ENCODE data around the gene COX6B1.
A peak's percentile ranks its signal among the peaks of the same experiment; 100 is the strongest.
"Not testable (repeated sequence)": the region's sequence is repeated elsewhere in the genome, so short reads cannot be mapped to it uniquely, and the experiment has no call there.

The COX6B1 gene, protein sequence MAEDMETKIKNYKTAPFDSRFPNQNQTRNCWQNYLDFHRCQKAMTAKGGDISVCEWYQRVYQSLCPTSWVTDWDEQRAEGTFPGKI

DNA sequence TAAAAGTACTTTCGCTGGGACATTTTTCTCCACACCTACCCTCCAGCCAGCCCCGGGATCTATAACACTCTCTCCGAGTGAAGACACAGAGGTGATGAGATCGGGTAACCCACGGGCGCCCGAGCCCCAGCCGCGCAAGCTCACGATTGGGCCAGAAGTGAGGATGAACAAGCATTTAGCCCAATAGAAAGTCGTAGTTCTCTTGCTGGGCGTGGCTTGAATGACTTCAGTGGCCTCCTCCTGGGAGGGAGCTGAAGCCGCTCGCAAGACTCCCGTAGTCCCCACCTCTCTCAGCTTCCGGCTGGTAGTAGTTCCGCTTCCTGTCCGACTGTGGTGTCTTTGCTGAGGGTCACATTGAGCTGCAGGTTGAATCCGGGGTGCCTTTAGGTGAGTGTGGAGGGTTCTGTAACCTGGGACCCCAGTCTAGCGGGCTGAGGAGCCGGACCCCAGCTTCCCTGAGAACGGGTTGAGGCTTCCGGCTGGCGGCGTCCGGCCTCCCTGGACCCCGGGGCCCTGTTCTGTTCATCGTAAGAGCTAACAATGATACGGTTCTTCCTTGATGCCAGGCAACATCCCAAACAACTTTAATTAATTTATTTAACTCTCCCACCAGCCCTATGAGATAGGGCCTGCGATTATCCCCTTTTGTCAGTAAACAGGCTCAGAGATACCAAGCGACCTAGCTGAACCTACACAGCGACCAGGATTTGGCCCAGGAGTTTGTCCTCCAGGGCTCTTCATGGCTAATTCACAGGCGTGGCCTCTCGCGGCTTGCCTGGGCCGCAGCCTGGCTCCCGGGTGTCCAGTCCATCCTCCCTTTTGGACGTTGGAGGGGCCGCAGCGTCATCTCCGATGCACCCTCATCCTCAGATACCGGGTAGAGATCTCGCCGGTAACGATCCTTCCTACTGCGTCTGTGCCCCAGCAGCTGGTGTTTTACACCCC, at the start of gene COX6B1:
COX6B1 (plus strand) TSS at position 307 of the 945 bp plus-strand sequence. CDS start 2,921 bp downstream, outside the sequence.
- TF ChIP-seq, protein P1, sequence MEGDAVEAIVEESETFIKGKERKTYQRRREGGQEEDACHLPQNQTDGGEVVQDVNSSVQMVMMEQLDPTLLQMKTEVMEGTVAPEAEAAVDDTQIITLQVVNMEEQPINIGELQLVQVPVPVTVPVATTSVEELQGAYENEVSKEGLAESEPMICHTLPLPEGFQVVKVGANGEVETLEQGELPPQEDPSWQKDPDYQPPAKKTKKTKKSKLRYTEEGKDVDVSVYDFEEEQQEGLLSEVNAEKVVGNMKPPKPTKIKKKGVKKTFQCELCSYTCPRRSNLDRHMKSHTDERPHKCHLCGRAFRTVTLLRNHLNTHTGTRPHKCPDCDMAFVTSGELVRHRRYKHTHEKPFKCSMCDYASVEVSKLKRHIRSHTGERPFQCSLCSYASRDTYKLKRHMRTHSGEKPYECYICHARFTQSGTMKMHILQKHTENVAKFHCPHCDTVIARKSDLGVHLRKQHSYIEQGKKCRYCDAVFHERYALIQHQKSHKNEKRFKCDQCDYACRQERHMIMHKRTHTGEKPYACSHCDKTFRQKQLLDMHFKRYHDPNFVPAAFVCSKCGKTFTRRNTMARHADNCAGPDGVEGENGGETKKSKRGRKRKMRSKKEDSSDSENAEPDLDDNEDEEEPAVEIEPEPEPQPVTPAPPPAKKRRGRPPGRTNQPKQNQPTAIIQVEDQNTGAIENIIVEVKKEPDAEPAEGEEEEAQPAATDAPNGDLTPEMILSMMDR (conservative IDR thresholded peaks at IDR 0.05; ENCODE audit: low read depth, low read length) = no peak
- peak; percentile 98 for DNase-seq (ENCODE audit: low read depth)
- H3K4me3 ChIP-seq (ENCODE audit: low read depth, low read length) = peak within 1 kb of the TSS; percentile 94

DNA sequence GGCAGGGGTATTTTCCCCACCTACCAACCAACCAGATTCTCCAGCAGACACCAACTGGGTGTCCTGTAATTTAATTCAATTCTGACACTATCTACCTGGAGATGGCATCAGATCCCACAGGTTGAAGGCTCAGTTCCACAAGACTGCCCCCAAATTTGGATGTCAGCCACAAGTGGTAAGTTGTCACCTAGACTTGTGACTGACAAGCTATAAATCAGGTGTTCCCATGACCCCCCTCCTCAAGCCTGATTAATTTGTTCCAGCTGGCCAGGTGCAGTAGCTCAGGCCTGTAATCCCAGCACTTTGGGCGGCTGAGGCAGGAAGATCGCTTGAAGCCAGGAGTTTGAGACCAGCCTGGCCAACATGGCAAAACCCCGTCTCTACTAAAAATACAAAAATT, 46.2 kb upstream of the COX6B1 start:
- no peak for DNase-seq (ENCODE audit: low read depth)
- TF ChIP-seq, protein P1 (conservative IDR thresholded peaks at IDR 0.05; ENCODE audit: low read depth, low read length) = no peak
- no peak overlapping the region for H3K4me3 ChIP-seq (ENCODE audit: low read depth, low read length)

DNA sequence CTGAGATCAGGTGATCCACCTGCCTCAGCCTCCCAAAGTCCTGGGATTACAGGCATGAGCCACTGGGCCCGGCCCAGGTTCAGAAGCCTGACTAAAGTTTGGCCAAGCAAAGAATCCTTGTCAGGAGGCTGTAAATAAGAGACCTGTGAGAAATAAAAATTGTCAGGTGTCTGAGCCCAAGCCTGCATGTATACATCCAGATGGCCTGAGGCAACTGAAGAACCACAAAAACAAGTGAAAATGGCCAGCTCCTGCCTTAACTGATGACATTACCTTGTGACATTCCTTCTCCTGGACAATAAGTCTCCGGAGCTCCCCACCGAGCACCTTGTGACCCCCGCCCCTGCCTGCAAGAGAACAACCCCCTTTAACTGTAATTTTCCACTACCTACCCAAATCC, 43.7 kb upstream of the COX6B1 start:
- H3K4me3 ChIP-seq (ENCODE audit: low read depth, low read length); DNase-seq (ENCODE audit: low read depth): not testable (repeated sequence)

DNA sequence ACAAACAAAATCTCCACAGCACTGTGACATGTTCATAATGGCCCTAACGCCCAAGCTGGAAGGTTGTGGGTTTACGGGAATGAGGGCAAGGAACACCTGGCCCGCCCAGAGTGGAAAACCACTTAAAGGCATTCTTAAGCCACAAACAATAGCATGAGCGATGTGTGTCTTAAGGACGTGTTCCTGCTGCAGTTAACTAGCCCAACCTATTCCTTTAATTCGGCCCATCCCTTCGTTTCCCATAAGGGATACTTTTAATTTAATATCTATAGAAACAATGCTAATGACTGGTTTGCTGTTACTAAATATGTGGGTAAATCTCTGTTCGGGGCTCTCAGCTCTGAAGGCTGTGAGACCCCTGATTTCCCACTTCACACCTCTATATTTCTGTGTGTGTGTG, 41.0 kb upstream of the COX6B1 start:
- not testable (repeated sequence) for H3K4me3 ChIP-seq (ENCODE audit: low read depth, low read length); DNase-seq (ENCODE audit: low read depth)

DNA sequence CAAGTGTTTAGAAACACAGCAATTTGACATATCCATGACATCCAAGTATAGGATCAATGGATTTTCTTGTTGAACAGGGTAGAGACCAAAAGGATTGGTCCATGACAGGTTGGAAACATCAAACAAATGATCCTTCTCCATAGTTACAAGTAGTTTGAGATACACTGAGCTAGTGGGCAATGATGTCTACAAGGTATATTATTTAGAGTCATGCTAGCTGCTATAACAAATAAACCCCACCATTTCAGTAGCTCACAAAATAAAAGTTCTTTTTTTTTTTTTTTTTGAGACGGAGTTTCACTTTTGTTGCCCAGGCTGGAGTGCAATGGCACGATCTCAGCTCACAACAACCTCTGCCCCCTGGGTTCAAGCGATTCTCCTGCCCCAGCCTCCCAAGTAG, 40.5 kb upstream of the COX6B1 start:
- TF ChIP-seq, protein P1 (conservative IDR thresholded peaks at IDR 0.05; ENCODE audit: low read depth, low read length) = no peak
- no peak for DNase-seq (ENCODE audit: low read depth)
- H3K4me3 ChIP-seq (ENCODE audit: low read depth, low read length) = no peak overlapping the region

DNA sequence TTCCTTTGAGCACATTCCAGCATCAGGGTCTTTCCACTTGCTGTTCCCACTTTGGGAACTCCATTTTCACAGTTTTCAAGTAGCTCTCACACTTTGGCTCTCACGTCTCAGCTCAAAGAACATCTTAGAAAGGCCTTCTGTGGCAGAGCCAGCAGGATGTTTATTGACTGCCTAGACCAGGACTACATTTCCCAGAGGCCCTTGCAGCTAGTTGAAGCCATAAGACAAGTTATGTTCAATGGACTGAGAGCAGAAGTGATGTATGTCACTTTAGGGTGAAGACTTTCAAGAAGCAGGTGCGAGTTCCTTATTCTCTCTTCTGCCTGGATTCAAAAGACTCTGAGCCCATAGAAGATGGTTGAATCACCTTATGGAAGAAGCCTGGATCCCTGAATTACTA, 39.9 kb upstream of the COX6B1 start:
- peak; percentile 23 for DNase-seq (ENCODE audit: low read depth)
- TF ChIP-seq, protein P1 (conservative IDR thresholded peaks at IDR 0.05; ENCODE audit: low read depth, low read length) = no peak
- no peak overlapping the region for H3K4me3 ChIP-seq (ENCODE audit: low read depth, low read length)

DNA sequence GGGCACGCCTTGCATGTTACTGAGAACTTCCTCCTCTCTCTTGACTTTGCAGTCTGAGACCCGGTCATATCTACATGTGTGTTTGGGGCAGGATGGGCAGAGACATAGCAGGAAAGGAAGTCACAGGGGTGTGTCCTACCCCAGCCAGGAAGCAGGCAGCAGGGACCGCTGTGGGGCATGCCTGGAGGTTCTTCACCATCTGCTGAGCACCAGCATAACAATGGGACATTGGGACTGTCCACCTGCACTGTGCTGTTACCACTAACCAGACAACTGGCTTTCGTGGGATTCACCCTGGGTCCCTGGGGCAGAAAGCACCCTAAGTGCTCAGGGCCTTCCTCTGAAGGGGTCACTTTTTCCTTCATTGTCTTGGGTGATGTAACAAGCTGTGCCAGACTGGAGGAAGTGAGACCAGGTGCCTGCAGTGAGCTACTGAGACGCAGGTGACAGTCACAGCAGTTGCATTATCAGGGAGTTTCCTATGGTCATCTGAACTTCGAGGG, 38.2 kb upstream of the COX6B1 start:
- no peak overlapping the region for H3K4me3 ChIP-seq (ENCODE audit: low read depth, low read length)
- no peak for DNase-seq (ENCODE audit: low read depth)
- TF ChIP-seq, protein P1 (conservative IDR thresholded peaks at IDR 0.05; ENCODE audit: low read depth, low read length) = no peak

DNA sequence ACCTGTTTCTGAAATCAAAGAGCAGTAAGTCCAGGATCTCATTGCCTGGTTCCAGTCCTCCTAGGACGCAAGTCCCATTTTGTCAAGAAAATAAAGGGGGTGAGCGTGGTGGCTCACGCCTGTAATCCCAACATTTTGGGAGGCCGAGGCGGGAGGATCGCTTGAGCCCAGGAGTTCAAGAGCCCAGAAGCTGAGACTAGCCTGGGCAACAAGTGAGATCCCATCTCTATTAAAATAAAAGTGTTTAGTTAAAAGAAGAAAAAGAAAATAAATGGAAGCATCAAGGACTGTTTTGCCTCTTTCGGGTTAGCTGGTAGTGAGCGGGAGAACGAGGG, 35.9 kb upstream of the COX6B1 start:
- TF ChIP-seq, protein P1 (conservative IDR thresholded peaks at IDR 0.05; ENCODE audit: low read depth, low read length) = no peak
- H3K4me3 ChIP-seq (ENCODE audit: low read depth, low read length) = peak overlapping the region; percentile 86
- DNase-seq (ENCODE audit: low read depth) = no peak

Data from choroid plexus epithelial cell (primary cell).